Small intestine (tissue), 7 donors: ENCODE results near the gene CTNNAL1. TPM values are rescaled to one million over a fixed set of nuclear protein-coding genes. Genes with fewer than 3 reads are reported as not detected.

Source experiments
- DNase-seq, 2 donors: peaks; one replicate each; pipeline versions ENCODE4 v3.0.0 to v3.0.0-alpha.2; 2013
- FAIRE-seq: peaks from 2 replicates; lab custom pipeline; 2012; peaks lifted over from hg19 to GRCh38; lab: Jason Lieb, UNC
- H3K27ac ChIP-seq, 3 donors: one replicate each; pipeline ENCODE4 v1.5.1; 2013; ENCODE audit warnings: low read length in 2 of 3, mild to moderate bottlenecking in 2 of 3, control low read depth in 1 of 3, inconsistent platforms in 1 of 3, low read depth in 1 of 3, moderate library complexity in 1 of 3
- H3K27me3 ChIP-seq, 3 donors: one replicate each; pipeline ENCODE4 v1.6.1; 2013; ENCODE audit warnings: low read length in 3 of 3, inconsistent platforms in 1 of 3; ENCODE audit not compliant: control insufficient read depth in 3 of 3, insufficient read depth in 3 of 3
- H3K36me3 ChIP-seq, 3 donors: one replicate each; pipeline ENCODE4 v1.6.1; 2013; ENCODE audit warnings: low read length in 3 of 3, inconsistent platforms in 1 of 3, low read depth in 1 of 3, mild to moderate bottlenecking in 1 of 3, moderate library complexity in 1 of 3; ENCODE audit not compliant: control insufficient read depth in 3 of 3, insufficient read depth in 2 of 3
- H3K4me1 ChIP-seq, 3 donors: one replicate each; pipeline ENCODE4 v1.6.1; 2013; ENCODE audit warnings: low read length in 2 of 3, inconsistent platforms in 1 of 3, low read depth in 1 of 3, mild to moderate bottlenecking in 1 of 3, moderate library complexity in 1 of 3; ENCODE audit not compliant: control insufficient read depth in 3 of 3, insufficient read depth in 2 of 3
- H3K4me3 ChIP-seq, 3 donors: one replicate each; pipeline ENCODE4 v1.5.1; 2013; ENCODE audit warnings: low read length in 3 of 3, control low read depth in 1 of 3, inconsistent platforms in 1 of 3, low read depth in 1 of 3, mild to moderate bottlenecking in 1 of 3, moderate library complexity in 1 of 3
- H3K9me3 ChIP-seq, 2 donors: one replicate each; pipeline ENCODE4 v1.6.1; 2013; ENCODE audit warnings: low read depth in 1 of 2, low read length in 1 of 2; ENCODE audit not compliant: control insufficient read depth in 2 of 2, insufficient read depth in 1 of 2
- WGBS, 3 donors: extraction: QIAGEN DNeasy Blood & Tissue Kit; methylation state at CpG; one replicate each; pipeline ENCODE4 v1.1.7; 2013; 5-methylcytosine and 5-hydroxymethylcytosine counted together
- polyA plus RNA-seq, 4 donors: library from polyadenylated mRNA; stranded (reverse) in 3 of 4; unstranded in 1 of 4; fragments of 200-250 nt in 3 of 4; fragments of 120-200 nt in 1 of 4; gene quantifications; one replicate each; pipeline versions ENCODE4 v1.2.1 to v1.2.3, GENCODE V29; 2013
- donor health status: healthy with polysubstance abuse.
- donor health status: control.
- donor health status: control.
- donor health status: Bipolar disorder and iron deficiency.
- donor health status: healthy.

The CTNNAL1 gene
- polyA plus RNA-seq, 4 donors = 7.8 to 26.6 (median 20.8) TPM

DNA sequence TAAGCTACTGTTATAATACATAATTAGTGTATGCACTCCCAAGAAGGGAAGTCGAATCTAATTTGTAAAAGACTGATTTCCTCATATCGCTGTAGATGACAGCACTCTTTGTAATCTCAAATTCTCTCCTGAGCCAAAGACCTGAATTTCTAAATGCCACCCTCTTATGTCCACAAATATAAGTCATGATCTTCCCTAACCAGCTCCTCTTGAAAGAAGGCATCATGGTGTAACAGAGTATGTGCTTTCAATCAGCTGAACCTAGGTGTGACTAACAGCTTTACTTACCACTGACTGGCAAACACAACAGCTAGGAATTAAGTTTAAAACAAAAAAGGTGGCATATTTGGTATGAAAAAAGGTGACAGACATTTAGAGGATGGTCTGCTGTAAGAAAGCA, 34.0 kb upstream of the CTNNAL1 start:
- H3K4me1 ChIP-seq = no peaks in the 10 kb centered on the region
- peaks cover 9 to 33% (median 28%) of the 10 kb centered on the region in 3 donors for H3K36me3 ChIP-seq
- no peak overlapping the region for H3K27ac ChIP-seq
- FAIRE-seq = no peak
- no peak overlapping the region for H3K4me3 ChIP-seq
- WGBS, 3 donors = 95 to 100% (median 96%) methylated on average over 2 of the region's 2 CpGs
- no peak for DNase-seq
- H3K27me3 ChIP-seq = no peaks in the 10 kb centered on the region
- no peaks in the 10 kb centered on the region for H3K9me3 ChIP-seq

DNA sequence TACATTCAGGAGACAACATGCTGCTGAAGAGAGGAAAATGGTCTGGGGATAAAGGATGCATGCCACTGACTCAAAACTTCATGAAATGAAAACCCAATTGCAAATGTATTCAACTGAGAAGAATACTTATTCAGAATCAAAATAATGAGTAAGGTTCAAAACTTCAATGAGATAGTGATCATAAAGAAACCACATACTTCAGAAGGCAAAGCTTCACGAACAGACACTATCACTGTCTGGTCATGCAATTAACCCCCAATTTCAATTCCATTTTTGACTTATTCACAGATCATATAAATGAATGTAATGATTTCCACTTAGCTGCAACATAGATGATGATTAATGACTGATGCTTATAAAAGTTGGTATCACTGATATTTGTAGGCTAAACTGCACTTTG, 33.0 kb upstream of the CTNNAL1 start:
- FAIRE-seq (no peak), DNase-seq (no peak)
- Histone ChIP-seq H3K36me3 (peaks cover 6 to 37% (median 29%) of the 10 kb centered on the region in 3 donors), H3K27ac (no peak overlapping the region), H3K9me3 (no peaks in the 10 kb centered on the region), H3K4me1 (no peaks in the 10 kb centered on the region), H3K27me3 (no peaks in the 10 kb centered on the region), H3K4me3 (no peak overlapping the region)
- 82 to 90% (median 84%) methylated on average over 1 of the region's 1 CpG for WGBS, 3 donors

DNA sequence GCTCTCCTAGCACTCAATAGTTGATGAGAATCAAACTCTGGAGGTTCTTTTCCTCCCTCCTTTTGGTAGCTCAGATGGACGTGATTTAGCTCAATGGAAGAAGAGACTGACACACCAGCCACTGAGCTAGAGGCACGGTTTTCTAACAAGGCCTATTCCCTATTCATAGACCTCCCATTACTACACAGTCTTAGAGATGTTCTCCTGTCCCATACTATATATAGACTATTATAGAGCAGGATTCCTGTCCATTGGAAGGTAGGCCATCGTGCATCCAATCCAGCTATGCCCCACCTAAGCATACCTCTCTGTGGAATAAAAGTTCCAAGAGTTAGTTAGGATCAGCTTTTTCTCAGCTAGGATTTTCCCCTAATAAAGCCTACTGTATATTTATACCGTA, 30.3 kb upstream of the CTNNAL1 start:
- H3K36me3 ChIP-seq = peaks cover 4 to 22% (median 19%) of the 10 kb centered on the region in 3 donors
- FAIRE-seq = no peak

DNA sequence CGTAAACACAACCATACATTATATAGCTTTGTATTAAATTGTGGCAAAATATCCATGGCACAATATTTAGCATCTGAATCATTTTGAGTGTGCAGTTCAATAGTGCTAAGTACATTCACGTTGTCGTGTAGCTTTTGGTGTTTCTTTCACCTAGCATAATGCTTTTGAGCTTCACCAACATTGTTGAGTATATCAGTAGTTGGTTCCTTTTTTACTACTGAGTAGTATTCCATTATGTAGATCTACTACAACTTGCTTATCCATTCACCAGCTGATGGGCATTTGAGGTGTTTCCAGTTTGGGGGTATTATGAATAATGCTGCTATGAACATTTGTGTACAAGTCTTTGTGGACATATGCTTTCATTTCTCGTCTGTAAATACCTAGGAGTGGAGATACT, 27.3 kb upstream of the CTNNAL1 start:
- Histone ChIP-seq H3K4me1 (peaks cover 0 to 2% (median 2%) of the 10 kb centered on the region in 3 donors), H3K9me3 (no peaks in the 10 kb centered on the region), H3K27me3 (no peaks in the 10 kb centered on the region), H3K4me3 (no peak overlapping the region), H3K27ac (no peak overlapping the region), H3K36me3 (peaks cover 2 to 25% (median 15%) of the 10 kb centered on the region in 3 donors)
- WGBS, 3 donors = 97 to 98% (median 98%) methylated on average over 4 of the region's 4 CpGs
- DNase-seq (no peak), FAIRE-seq (no peak)

More for the DNA sequence above, 30.3 kb upstream of the CTNNAL1 start:
- DNase-seq = no peak
- Histone ChIP-seq H3K9me3 (no peaks in the 10 kb centered on the region), H3K4me1 (no peaks in the 10 kb centered on the region), H3K4me3 (no peak overlapping the region), H3K27me3 (no peaks in the 10 kb centered on the region), H3K27ac (no peak overlapping the region)
- WGBS, 3 donors = 98 to 99% (median 99%) methylated on average over 4 of the region's 4 CpGs

DNA sequence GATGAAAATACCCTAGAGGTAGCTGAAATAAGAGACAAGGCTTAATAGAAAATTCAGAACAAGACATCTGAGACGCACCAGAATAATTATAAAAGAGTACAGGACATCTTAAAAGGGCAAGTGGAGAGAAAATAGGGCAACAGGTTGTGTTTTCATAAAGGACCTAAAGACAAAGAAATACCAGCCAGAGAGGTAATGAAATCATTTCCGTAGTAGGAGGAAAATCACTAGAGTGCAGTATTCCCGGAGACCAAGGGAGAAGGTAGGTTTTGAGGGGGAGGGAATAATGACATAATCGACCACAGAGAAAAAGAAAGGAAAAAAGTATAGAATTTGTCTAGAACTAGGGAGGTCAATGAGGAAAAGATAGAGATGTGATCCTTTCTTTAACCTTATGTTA, 26.2 kb upstream of the CTNNAL1 start:
- Histone ChIP-seq H3K4me3 (no peak overlapping the region), H3K36me3 (peaks cover under 1 to 21% (median 15%) of the 10 kb centered on the region in 3 donors), H3K27ac (no peak overlapping the region), H3K4me1 (peaks cover 0 to 2% (median 2%) of the 10 kb centered on the region in 3 donors), H3K27me3 (no peaks in the 10 kb centered on the region), H3K9me3 (no peaks in the 10 kb centered on the region)
- no peak for FAIRE-seq
- no peak for DNase-seq
- 95 to 97% (median 95%) methylated on average over 4 of the region's 4 CpGs for WGBS, 3 donors

DNA sequence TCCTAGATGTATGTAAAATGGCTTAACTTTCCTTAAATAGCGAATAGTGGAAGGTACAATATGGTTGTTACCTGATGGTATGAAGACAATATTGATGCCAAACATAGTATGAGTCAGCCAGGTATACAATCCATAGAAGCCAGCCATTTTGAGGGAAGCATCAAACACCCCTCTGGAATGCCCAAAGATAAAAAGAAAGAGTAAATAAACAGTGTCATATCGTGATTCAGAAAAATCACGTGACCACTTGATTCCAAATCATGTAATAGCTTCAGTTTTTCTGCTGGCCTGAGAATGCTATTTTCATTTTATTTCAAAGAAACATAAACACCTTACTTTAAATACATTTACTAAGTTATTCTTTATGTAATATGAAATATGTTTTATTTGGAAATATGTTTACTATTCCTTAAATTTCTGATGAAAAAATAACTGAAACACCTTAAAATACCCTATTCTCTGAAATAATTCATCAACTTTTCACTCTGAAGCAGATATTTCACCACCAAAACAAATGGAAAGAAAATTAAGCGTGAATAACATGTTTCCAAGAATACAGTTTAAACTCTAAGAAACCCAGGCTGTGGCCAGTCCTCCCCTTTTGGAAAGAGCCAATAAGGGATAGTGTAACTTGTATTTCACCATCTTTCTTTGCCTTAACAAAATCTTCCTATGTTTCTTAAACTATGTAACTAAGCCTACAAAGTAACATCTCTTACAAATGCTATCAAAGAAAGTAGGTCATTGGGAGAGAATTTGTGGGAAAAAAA, 24.8 kb upstream of the CTNNAL1 start:
- Histone ChIP-seq H3K27ac (no peak overlapping the region), H3K4me3 (no peak overlapping the region), H3K36me3 (peaks cover 2 to 27% (median 14%) of the 10 kb centered on the region in 3 donors), H3K9me3 (no peaks in the 10 kb centered on the region), H3K27me3 (no peaks in the 10 kb centered on the region), H3K4me1 (peaks cover 0 to 2% (median 2%) of the 10 kb centered on the region in 3 donors)
- FAIRE-seq = no peak
- DNase-seq = no peak
- WGBS, 3 donors = 69 to 87% (median 85%) methylated on average over 4 of the region's 4 CpGs

DNA sequence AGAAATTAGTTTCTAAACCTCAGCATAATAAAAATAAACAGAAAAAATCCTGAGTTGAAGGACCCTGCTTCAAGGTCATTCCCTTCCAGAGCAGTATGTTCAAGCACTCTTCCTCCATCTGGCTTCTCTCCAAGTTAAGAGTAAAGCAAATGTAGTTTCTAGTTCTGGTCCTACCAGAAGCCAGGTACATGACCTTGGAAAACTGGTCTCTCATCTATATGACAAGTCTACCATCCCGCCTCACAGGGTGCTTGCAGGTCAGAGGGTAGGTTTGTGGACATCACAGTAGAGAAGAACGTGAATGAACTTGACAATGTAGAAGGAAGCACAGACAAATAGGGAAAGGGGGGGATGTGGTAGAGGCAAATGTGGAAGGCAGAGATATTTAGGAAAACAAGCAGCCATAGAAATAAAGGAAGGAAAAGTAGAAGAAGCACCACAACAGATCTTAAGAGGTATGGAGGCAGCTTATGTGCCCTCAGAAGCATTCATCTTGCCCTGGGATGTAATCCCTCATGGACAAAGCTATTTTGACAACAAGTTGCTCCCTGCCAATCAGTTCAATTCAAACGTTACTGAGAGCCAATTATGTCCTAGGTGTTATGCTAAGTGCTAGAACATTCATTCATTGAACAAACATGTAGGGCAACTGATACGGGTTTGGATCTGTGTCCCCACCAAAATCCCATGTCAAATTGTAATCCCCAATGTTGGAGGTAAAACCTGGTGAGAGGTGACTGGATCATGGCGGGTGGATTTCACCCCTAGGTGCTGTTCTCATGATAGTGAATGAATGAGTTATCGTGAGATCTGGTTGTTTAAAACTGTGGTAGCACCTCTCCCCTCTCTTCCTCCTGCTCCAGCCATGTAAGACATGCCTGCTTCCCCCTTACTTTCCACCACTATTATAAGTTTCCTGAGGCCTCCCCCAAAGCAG, 23.7 kb upstream of the CTNNAL1 start:
- H3K36me3 ChIP-seq = peaks cover 2 to 35% (median 14%) of the 10 kb centered on the region in 3 donors
- no peaks in the 10 kb centered on the region for H3K27me3 ChIP-seq
- H3K27ac ChIP-seq = peak overlapping the region in 1 of 3 donors; percentile 32
- peak in 1 of 2 donors; percentile 10 for DNase-seq
- WGBS, 3 donors = 85 to 90% (median 87%) methylated on average over 6 of the region's 6 CpGs
- no peak overlapping the region for H3K4me3 ChIP-seq
- no peaks in the 10 kb centered on the region for H3K9me3 ChIP-seq
- FAIRE-seq = no peak
- H3K4me1 ChIP-seq = peaks cover 0 to 2% (median 2%) of the 10 kb centered on the region in 3 donors
